H9 (cell line): Measurements from ENCODE around the gene HS2ST1. TPM values are rescaled to one million over a fixed set of nuclear protein-coding genes. Genes with fewer than 3 reads are reported as not detected.

Experiments
- DNase-seq: peaks from one replicate; pipeline ENCODE4 v3.0.0-alpha.2; 2017
- H2AFZ ChIP-seq: one replicate; pipeline ENCODE4 v1.6.1; 2013; ENCODE audit warnings: mild to moderate bottlenecking, low read length, control low read depth, moderate library complexity
- H2AK5ac ChIP-seq: 2 replicates; pipeline ENCODE4 v1.6.1; 2013; ENCODE audit warnings: low read length, control low read depth, mixed read lengths; ENCODE audit not compliant: insufficient read length
- H2BK120ac ChIP-seq: one replicate; pipeline ENCODE4 v1.6.1; 2013; ENCODE audit warnings: low read depth, mild to moderate bottlenecking, low read length, control low read depth, inconsistent platforms; ENCODE audit not compliant: poor library complexity, severe bottlenecking
- H2BK12ac ChIP-seq: 2 replicates; pipeline ENCODE4 v1.6.1; 2013; ENCODE audit warnings: low read length, control low read depth, mixed read lengths, low read depth; ENCODE audit not compliant: insufficient read length
- H2BK15ac ChIP-seq: 2 replicates; pipeline ENCODE4 v1.6.1; 2013; ENCODE audit warnings: low read depth, low read length, control low read depth
- H2BK20ac ChIP-seq: one replicate; pipeline ENCODE4 v1.6.1; 2013; ENCODE audit warnings: low read depth, mild to moderate bottlenecking, low read length, control low read depth, inconsistent platforms; ENCODE audit not compliant: poor library complexity, severe bottlenecking
- H2BK5ac ChIP-seq: 2 replicates; pipeline ENCODE4 v1.6.1; 2013; ENCODE audit warnings: low read length, control low read depth, mixed read lengths; ENCODE audit not compliant: insufficient read length
- H3K14ac ChIP-seq: 2 replicates; pipeline ENCODE4 v1.6.1; 2013; ENCODE audit warnings: low read length, control low read depth; ENCODE audit not compliant: insufficient read depth
- H3K18ac ChIP-seq: 2 replicates; pipeline ENCODE4 v1.6.1; 2013; ENCODE audit warnings: low read depth, mild to moderate bottlenecking, mixed read lengths, low read length, control low read depth; ENCODE audit not compliant: insufficient read length
- H3K23ac ChIP-seq: 2 replicates; pipeline ENCODE4 v1.6.1; 2013; ENCODE audit warnings: low read length, control low read depth, mixed read lengths, low read depth; ENCODE audit not compliant: insufficient read length
- H3K23me2 ChIP-seq: 2 replicates; pipeline ENCODE4 v1.6.1; 2013; ENCODE audit warnings: low read depth, mild to moderate bottlenecking, mixed read lengths, low read length, control low read depth; ENCODE audit not compliant: insufficient read length, poor library complexity, severe bottlenecking
- H3K27ac ChIP-seq: 2 replicates; pipeline ENCODE4 v1.5.1; 2013; ENCODE audit warnings: low read length, control low read depth, mixed read lengths, low read depth; ENCODE audit not compliant: insufficient read length
- H3K27me3 ChIP-seq: 2 replicates; pipeline ENCODE4 v1.6.1; 2013; ENCODE audit warnings: low read length, control low read depth, inconsistent platforms; ENCODE audit not compliant: insufficient read depth
- H3K4ac ChIP-seq: 2 replicates; pipeline ENCODE4 v1.6.1; 2013; ENCODE audit warnings: low read depth, mild to moderate bottlenecking, control low read depth, inconsistent platforms, low read length, moderate library complexity
- H3K4me1 ChIP-seq: 2 replicates; pipeline ENCODE4 v1.6.1; 2013; ENCODE audit warnings: low read length, control low read depth, inconsistent platforms; ENCODE audit not compliant: insufficient read depth
- H3K4me2 ChIP-seq: 2 replicates; pipeline ENCODE4 v1.6.1; 2013; ENCODE audit warnings: low read length, control low read depth, mixed read lengths; ENCODE audit not compliant: insufficient read length, insufficient read depth
- H3K56ac ChIP-seq: 2 replicates; pipeline ENCODE4 v1.6.1; 2013; ENCODE audit warnings: low read depth, mild to moderate bottlenecking, mixed read lengths, low read length, control low read depth; ENCODE audit not compliant: insufficient read length
- H3K79me1 ChIP-seq: 2 replicates; pipeline ENCODE4 v1.6.1; 2013; ENCODE audit warnings: low read depth, mild to moderate bottlenecking, moderate library complexity, low read length, control low read depth, inconsistent platforms; ENCODE audit not compliant: insufficient read depth, poor library complexity, severe bottlenecking
- H3K79me2 ChIP-seq: 2 replicates; pipeline ENCODE4 v1.6.1; 2013; ENCODE audit warnings: low read length, control low read depth, inconsistent platforms; ENCODE audit not compliant: insufficient read depth
- H3K9ac ChIP-seq: 2 replicates; pipeline ENCODE4 v1.6.1; 2013; ENCODE audit warnings: low read length, control low read depth, mixed read lengths; ENCODE audit not compliant: insufficient read length; ENCODE audit errors: extremely low read depth
- H3K9me3 ChIP-seq: one replicate; pipeline ENCODE4 v1.6.1; 2013; ENCODE audit warnings: low read depth, low read length, inconsistent platforms; ENCODE audit not compliant: control insufficient read depth
- H3T11ph ChIP-seq: one replicate; pipeline ENCODE4 v1.6.1; 2013; ENCODE audit warnings: mild to moderate bottlenecking, low read length, control low read depth, inconsistent platforms
- H4K20me1 ChIP-seq: one replicate; pipeline ENCODE4 v1.6.1; 2013; ENCODE audit not compliant: control insufficient read depth, insufficient read length, insufficient read depth
- H4K5ac ChIP-seq: 2 replicates; pipeline ENCODE4 v1.6.1; 2013; ENCODE audit warnings: low read depth, mild to moderate bottlenecking, mixed read lengths, low read length, control low read depth; ENCODE audit not compliant: insufficient read length
- H4K8ac ChIP-seq: replicated peaks from 2 replicates; pipeline ENCODE4 v1.6.1; 2013; ENCODE audit warnings: low read length, control low read depth, mixed read lengths, low read depth; ENCODE audit not compliant: insufficient read length
- H4K91ac ChIP-seq: 2 replicates; pipeline ENCODE4 v1.6.1; 2013; ENCODE audit warnings: low read depth, mild to moderate bottlenecking, moderate library complexity, mixed read lengths, low read length, control low read depth; ENCODE audit not compliant: insufficient read length
- H3K27ac Mint-ChIP-seq, 3 experiments: 2 replicates in 2 of 3; 3 replicates in 1 of 3; pipeline ENCODE4 v1.8.0; 2020 to 2021; ENCODE audit warnings: mixed read lengths in 3 of 3, mild to moderate bottlenecking in 1 of 3, moderate library complexity in 1 of 3
- H3K27me3 Mint-ChIP-seq: 2 replicates; pipeline ENCODE4 v1.8.0; 2021; ENCODE audit warnings: low read depth, mild to moderate bottlenecking, moderate library complexity, mixed read lengths
- H3K36me3 Mint-ChIP-seq, 3 experiments: 2 replicates in 2 of 3; 3 replicates in 1 of 3; pipeline ENCODE4 v1.8.0; 2020 to 2021; ENCODE audit warnings: low read depth in 3 of 3, mixed read lengths in 3 of 3; ENCODE audit not compliant: insufficient read depth in 1 of 3
- H3K4me1 Mint-ChIP-seq, 2 experiments: 2 replicates each; pipeline ENCODE4 v1.8.0; 2020; ENCODE audit warnings: mixed read lengths in 2 of 2
- H3K4me3 Mint-ChIP-seq, 2 experiments: 2 replicates in 1 of 2; 3 replicates in 1 of 2; pipeline ENCODE4 v1.8.0; 2020 to 2021; ENCODE audit warnings: mild to moderate bottlenecking in 2 of 2, mixed read lengths in 2 of 2, moderate library complexity in 1 of 2
- H3K9me3 Mint-ChIP-seq, 2 experiments: 2 replicates in 1 of 2; 3 replicates in 1 of 2; pipeline ENCODE4 v1.8.0; 2020; ENCODE audit warnings: mild to moderate bottlenecking in 2 of 2, mixed read lengths in 2 of 2, moderate library complexity in 1 of 2
- CTCF ChIP-seq: fragments of 200-600 bp; sonication (generic); conservative IDR thresholded peaks from 3 replicates; pipeline ENCODE4 v1.8.0; 2021; ENCODE audit warnings: antibody characterized with exemption, mild to moderate bottlenecking
- total RNA-seq: library from RNA; stranded (reverse); gene quantifications from 2 replicates; pipeline ENCODE4 v1.2.1, GENCODE V29; 2021

The HS2ST1 gene
- total RNA-seq, 1 experiment from 2014 or later, result 20.1 TPM

- H2BK5ac ChIP-seq, result no peak overlapping the region
- no peaks in the 10 kb centered on the region for H4K20me1 ChIP-seq
- peaks cover 8% of the 10 kb centered on the region for H3K79me1 ChIP-seq
- H3K23me2 ChIP-seq, result no peaks in the 10 kb centered on the region
- H3T11ph ChIP-seq, result no peak overlapping the region
- DNase-seq, result no peak
- TF ChIP-seq CTCF, result no peak
- Mint-ChIP-seq H3K36me3 (peaks cover 7 to 24% (median 22%) of the 10 kb centered on the region in 3 experiments), H3K4me1 (peaks cover 8 to 12% of the 10 kb centered on the region in 2 experiments; a peak in 3 of 4 replicates), H3K27ac (no peak overlapping the region), H3K4me3 (no peak overlapping the region), H3K27me3 (no peaks in the 10 kb centered on the region), H3K9me3 (peaks cover 3 to 4% of the 10 kb centered on the region in 2 experiments; a peak in 3 of 5 replicates)
- H3K27ac ChIP-seq, result no peak overlapping the region
- no peak overlapping the region for H4K5ac ChIP-seq
- no peak overlapping the region for H3K18ac ChIP-seq
- H2AFZ ChIP-seq, result no peak overlapping the region
- no peak overlapping the region for H2BK15ac ChIP-seq
- H3K14ac ChIP-seq, result no peak overlapping the region
- H2AK5ac ChIP-seq, result no peak overlapping the region
- H3K4me2 ChIP-seq, result no peak overlapping the region
- no peaks in the 10 kb centered on the region for H3K9me3 ChIP-seq
- H2BK20ac ChIP-seq, result no peak overlapping the region
- H3K4me1 ChIP-seq, result no peaks in the 10 kb centered on the region
- no peak overlapping the region for H4K91ac ChIP-seq
- H3K79me2 ChIP-seq, result peaks cover 3% of the 10 kb centered on the region; the same call in 1 of the 2 replicates
- H3K27me3 ChIP-seq, result no peaks in the 10 kb centered on the region
- H3K9ac ChIP-seq, result no peak overlapping the region
- H2BK120ac ChIP-seq, result no peak overlapping the region
- no peak overlapping the region for H3K4ac ChIP-seq
- H3K56ac ChIP-seq, result no peak overlapping the region
- H3K23ac ChIP-seq, result no peak overlapping the region
- no peak overlapping the region for H2BK12ac ChIP-seq
- H4K8ac ChIP-seq, result no peak overlapping the region
These were observed 42.8 kb downstream of the HS2ST1 start for GRCh38 chr1:86957221-86957620.
